Left ventricle myocardium inferior (tissue), 1 donor: ENCODE measurements around the gene SENP7. TPM values are rescaled to one million over a fixed set of nuclear protein-coding genes. Genes with fewer than 3 reads are reported as not detected.

Experiments used
- DNase-seq: peaks from one replicate; pipeline ENCODE4 v3.0.0-alpha.2; 2020
- H3K27ac ChIP-seq: fragments of 200-600 bp; replicated peaks from 2 replicates; pipeline ENCODE4 v1.8.0; 2021
- H3K27me3 ChIP-seq: fragments of 200-600 bp; 2 replicates; pipeline ENCODE4 v1.8.0; 2021; ENCODE audit warnings: low read depth
- H3K36me3 ChIP-seq: fragments of 200-600 bp; 2 replicates; pipeline ENCODE4 v1.8.0; 2021
- H3K4me1 ChIP-seq: fragments of 200-600 bp; 2 replicates; pipeline ENCODE4 v1.8.0; 2021
- H3K4me3 ChIP-seq: fragments of 200-600 bp; 2 replicates; pipeline ENCODE4 v1.8.0; 2021; ENCODE audit warnings: mild to moderate bottlenecking, moderate library complexity
- H3K9me3 ChIP-seq: fragments of 200-600 bp; replicated peaks from 2 replicates; pipeline ENCODE4 v1.8.0; 2021
- intact Hi-C: fragments of 100-400 bp; cut with micrococcal nuclease; formaldehyde crosslinking; loops from one replicate; pipeline ENCODE4 v1.11.0; 2022
- total RNA-seq: library from RNA; stranded (reverse); fragmentation: NEBNext Ultra II Directional; extraction: Animal tissue kit (Norgen Biotek cat#: 25700); gene quantifications from one replicate; pipeline ENCODE4 v1.2.1, GENCODE V29; 2021
- TF ChIP-seq, protein P1 (sequence below): fragments of 200-600 bp; IDR thresholded peaks from 2 replicates; pipeline ENCODE4 v1.8.0; 2021; ENCODE audit warnings: antibody characterized with exemption, mild to moderate bottlenecking, borderline replicate concordance
- donor health status: DM: no; HTN: yes; CAD: no; lungs with severe emphysema.

Gene SENP7
- total RNA-seq, 1 donor from 2014 or later = 8.7 TPM

DNA sequence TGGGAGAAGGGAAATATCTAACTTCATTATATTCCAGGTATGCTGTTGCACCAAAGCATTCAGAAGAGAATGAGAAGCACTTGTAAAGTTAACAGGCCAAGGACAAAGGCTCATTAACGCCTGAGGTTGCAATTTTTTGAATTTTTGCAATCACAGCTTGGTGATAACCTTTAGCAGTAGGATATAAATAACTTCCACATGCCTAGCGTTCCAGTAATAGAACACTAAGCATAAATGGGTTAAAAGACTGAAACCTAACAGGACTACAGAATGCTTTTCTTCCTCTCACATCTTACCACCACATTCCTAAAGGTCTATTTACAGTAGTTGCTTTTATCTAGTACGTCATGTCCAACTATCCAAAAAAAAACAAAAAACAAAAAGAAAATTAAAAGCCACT lies 135.2 kb downstream of the SENP7 start:
- Histone ChIP-seq H3K4me1 (peaks cover 43% of the 10 kb centered on the region), H3K27ac (peak overlapping the region; percentile 78)
- intact Hi-C loops = loop anchor here (10.0 kb wide), 1 partner anchor 153 kb away; no protein-coding TSS in a partner anchor

DNA sequence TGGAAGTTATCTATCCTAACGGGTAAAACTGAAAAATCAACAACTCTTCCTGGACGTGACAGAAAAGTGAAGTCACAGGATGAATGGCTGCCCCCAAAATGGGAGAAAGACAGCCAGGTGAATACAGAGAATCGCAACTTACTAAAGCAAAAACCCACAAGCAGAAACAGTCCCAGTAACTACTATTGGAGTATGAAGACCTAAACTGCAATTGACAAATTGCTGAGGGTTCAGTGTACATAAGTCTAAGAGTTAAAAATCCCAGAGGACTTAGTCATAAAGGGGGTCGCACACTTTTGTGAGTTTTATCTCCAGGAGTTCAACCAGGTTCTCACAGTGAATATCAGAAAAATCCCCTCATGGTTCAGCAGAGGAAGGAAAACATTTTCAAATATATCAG lies 135.8 kb downstream of the SENP7 start:
- intact Hi-C loops = loop anchor here (10.0 kb wide), 1 partner anchor 152 kb away; no protein-coding TSS in a partner anchor
- TF ChIP-seq, protein P1, sequence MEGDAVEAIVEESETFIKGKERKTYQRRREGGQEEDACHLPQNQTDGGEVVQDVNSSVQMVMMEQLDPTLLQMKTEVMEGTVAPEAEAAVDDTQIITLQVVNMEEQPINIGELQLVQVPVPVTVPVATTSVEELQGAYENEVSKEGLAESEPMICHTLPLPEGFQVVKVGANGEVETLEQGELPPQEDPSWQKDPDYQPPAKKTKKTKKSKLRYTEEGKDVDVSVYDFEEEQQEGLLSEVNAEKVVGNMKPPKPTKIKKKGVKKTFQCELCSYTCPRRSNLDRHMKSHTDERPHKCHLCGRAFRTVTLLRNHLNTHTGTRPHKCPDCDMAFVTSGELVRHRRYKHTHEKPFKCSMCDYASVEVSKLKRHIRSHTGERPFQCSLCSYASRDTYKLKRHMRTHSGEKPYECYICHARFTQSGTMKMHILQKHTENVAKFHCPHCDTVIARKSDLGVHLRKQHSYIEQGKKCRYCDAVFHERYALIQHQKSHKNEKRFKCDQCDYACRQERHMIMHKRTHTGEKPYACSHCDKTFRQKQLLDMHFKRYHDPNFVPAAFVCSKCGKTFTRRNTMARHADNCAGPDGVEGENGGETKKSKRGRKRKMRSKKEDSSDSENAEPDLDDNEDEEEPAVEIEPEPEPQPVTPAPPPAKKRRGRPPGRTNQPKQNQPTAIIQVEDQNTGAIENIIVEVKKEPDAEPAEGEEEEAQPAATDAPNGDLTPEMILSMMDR = no peak
- Histone ChIP-seq H3K27me3 (no peaks in the 10 kb centered on the region), H3K9me3 (peaks cover 12% of the 10 kb centered on the region), H3K4me1 (peaks cover 42% of the 10 kb centered on the region), H3K27ac (peak overlapping the region; percentile 78), H3K36me3 (no peaks in the 10 kb centered on the region), H3K4me3 (peak overlapping the region; percentile 7)
- no peak for DNase-seq

More for the DNA sequence above, 135.2 kb downstream of the SENP7 start:
- Histone ChIP-seq H3K4me3 (peak overlapping the region; percentile 7), H3K27me3 (no peaks in the 10 kb centered on the region), H3K36me3 (no peaks in the 10 kb centered on the region), H3K9me3 (peaks cover 12% of the 10 kb centered on the region)
- DNase-seq = no peak
- TF ChIP-seq, protein P1 = no peak

DNA sequence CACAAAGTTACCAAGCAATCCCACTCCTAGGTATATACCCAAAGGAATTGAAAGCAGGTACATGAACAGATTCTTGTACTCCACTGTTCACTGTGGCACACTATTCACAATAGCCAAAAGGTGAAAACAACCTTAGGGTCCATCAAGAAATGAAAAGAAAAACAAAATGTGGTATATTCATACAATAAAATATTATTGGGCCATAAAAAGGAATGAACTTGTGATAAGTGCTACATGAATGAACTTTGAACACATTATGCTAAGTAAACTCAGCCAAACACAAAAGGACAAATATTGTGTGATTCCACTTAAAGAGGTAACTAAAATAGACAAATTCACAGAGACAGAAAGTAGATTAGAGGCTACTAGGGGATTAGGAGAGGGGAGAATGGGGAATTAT lies 137.4 kb downstream of the SENP7 start:
- no peak for DNase-seq
- H3K4me1 ChIP-seq = peaks cover 38% of the 10 kb centered on the region
- no peak overlapping the region for H3K4me3 ChIP-seq
- H3K27me3 ChIP-seq = no peaks in the 10 kb centered on the region
- intact Hi-C loops = loop anchor here (10.0 kb wide), 1 partner anchor 151 kb away; no protein-coding TSS in a partner anchor
- TF ChIP-seq, protein P1 = no peak
- no peak overlapping the region for H3K27ac ChIP-seq
- peaks cover 12% of the 10 kb centered on the region for H3K9me3 ChIP-seq
- peaks cover 10% of the 10 kb centered on the region for H3K36me3 ChIP-seq

DNA sequence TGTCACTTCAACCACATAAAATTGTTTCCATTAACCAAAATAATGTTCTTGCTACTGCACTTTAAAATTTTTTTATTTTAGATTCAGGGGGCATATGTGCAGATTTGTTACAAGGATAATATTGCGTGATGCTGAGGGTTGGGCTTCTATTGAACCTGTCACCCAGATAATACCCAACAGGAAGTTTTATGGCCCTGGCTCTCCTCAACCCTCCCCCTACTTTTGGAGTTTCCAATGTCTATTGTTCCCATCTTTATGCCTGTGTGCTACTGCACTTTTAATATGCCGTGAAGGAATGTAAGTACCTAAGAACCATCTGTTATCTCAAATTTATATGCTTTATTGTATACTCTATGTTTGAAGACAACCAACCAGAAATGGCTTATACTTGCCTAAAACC lies 150.6 kb downstream of the SENP7 start:
- intact Hi-C loops = no loop called here
- Histone ChIP-seq H3K36me3 (peaks cover 56% of the 10 kb centered on the region), H3K9me3 (peaks cover 6% of the 10 kb centered on the region), H3K4me1 (no peaks in the 10 kb centered on the region), H3K27ac (no peak overlapping the region), H3K4me3 (no peak overlapping the region), H3K27me3 (no peaks in the 10 kb centered on the region)
- no peak for DNase-seq
- TF ChIP-seq, protein P1 = no peak

DNA sequence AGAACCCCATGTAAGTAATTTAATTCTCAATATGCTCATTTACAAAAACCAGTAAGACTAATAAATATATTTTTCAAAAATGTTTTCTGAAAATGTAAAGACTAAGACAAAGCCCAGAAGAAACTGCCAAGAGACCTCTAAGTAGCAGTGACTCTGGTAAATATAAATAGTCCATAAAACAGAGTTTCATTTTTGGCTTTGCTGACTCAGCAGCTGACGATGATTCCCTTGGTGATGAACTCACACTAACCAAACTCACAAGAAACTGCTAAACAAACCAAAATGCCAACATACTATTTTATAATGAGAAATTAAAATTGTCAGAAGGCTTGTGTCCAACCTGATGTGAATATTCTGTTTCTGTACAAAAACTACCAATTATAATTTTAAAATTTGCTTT lies 161.2 kb downstream of the SENP7 start:
- Histone ChIP-seq H3K27ac (no peak overlapping the region), H3K36me3 (peaks cover 36% of the 10 kb centered on the region), H3K4me3 (no peak overlapping the region), H3K9me3 (peaks cover 8% of the 10 kb centered on the region), H3K27me3 (no peaks in the 10 kb centered on the region), H3K4me1 (no peaks in the 10 kb centered on the region)
- no peak for DNase-seq
- TF ChIP-seq, protein P1 = no peak
- intact Hi-C loops = no loop called here
